SJSA1 (cell line): ENCODE measurements around the gene DEGS2. TPM values are rescaled to one million over a fixed set of nuclear protein-coding genes. Genes with fewer than 3 reads are reported as not detected.
"Not testable (repeated sequence)": the region's sequence is repeated elsewhere in the genome, so short reads cannot be mapped to it uniquely, and the experiment has no call there.

Experiments used
- DNase-seq, 2 experiments: peaks; one replicate each; pipeline ENCODE4 v3.0.0-alpha.2; 2015 to 2020; ENCODE audit warnings: low spot score in 2 of 2, low read depth in 1 of 2
- H3K27ac ChIP-seq: fragments of 250-450 bp; sonication (Bioruptor Pico); 2 replicates; pipeline ENCODE4 v1.5.1; 2020; ENCODE audit warnings: mild to moderate bottlenecking, moderate library complexity
- H3K27me3 ChIP-seq: fragments of 250-450 bp; sonication (Bioruptor Pico); replicated peaks from 2 replicates; pipeline ENCODE4 v1.5.1; 2020; ENCODE audit warnings: mild to moderate bottlenecking, moderate library complexity
- H3K36me3 ChIP-seq: fragments of 250-450 bp; sonication (Bioruptor Pico); 2 replicates; pipeline ENCODE4 v1.5.1; 2020; ENCODE audit warnings: mild to moderate bottlenecking
- H3K4me1 ChIP-seq: fragments of 250-450 bp; sonication (Bioruptor Pico); replicated peaks from 2 replicates; pipeline ENCODE4 v1.6.1; 2021; ENCODE audit warnings: mild to moderate bottlenecking
- H3K4me3 ChIP-seq: fragments of 250-450 bp; sonication (Bioruptor Pico); 2 replicates; pipeline ENCODE4 v1.5.1; 2020; ENCODE audit warnings: mild to moderate bottlenecking
- H3K9me3 ChIP-seq: fragments of 250-450 bp; sonication (Bioruptor Pico); replicated peaks from 2 replicates; pipeline ENCODE4 v1.5.1; 2020; ENCODE audit warnings: mild to moderate bottlenecking
- total RNA-seq: library from RNA; depleted of rRNA; stranded (reverse); fragments of >200 nt; shearing (Covaris generic); gene quantifications from 2 replicates; pipeline ENCODE4 v1.2.3, GENCODE V29; 2014; rRNA removed

Gene DEGS2
- not detected in 2 replicates for total RNA-seq

GRCh38 chr14:100159094-100159864 lies at the start of gene DEGS2:
TSS of gene DEGS2 (minus strand) at chr14:100159645. CDS start at chr14:100159587, 58 bp downstream.
- no peaks in the 10 kb centered on the region for H3K36me3 ChIP-seq
- no peak within 1 kb of the TSS for H3K4me3 ChIP-seq
- no peak within 1 kb of the TSS for H3K27ac ChIP-seq
- peaks cover 4% of the 10 kb centered on the region; the same call in 1 of the 2 replicates for H3K4me1 ChIP-seq
- peaks cover 5% of the 10 kb centered on the region; the same call in 1 of the 2 replicates for H3K9me3 ChIP-seq
- peaks cover 22% of the 10 kb centered on the region for H3K27me3 ChIP-seq
- DNase-seq = no peak

GRCh38 chr14:100208136-100208535 lies 48.7 kb upstream of the DEGS2 start:
- H3K4me3 ChIP-seq, H3K27me3 ChIP-seq, H3K36me3 ChIP-seq, H3K9me3 ChIP-seq, DNase-seq, H3K27ac ChIP-seq, H3K4me1 ChIP-seq: not testable (repeated sequence)

- not testable (repeated sequence) for H3K4me1 ChIP-seq, H3K9me3 ChIP-seq, H3K27ac ChIP-seq, DNase-seq, H3K4me3 ChIP-seq, H3K27me3 ChIP-seq, H3K36me3 ChIP-seq
Observed at GRCh38 chr14:100207588-100207987, 48.1 kb upstream of the DEGS2 start.

GRCh38 chr14:100204835-100205167 lies 45.4 kb upstream of the DEGS2 start:
- H3K27me3 ChIP-seq, H3K4me3 ChIP-seq, H3K36me3 ChIP-seq, H3K4me1 ChIP-seq, H3K27ac ChIP-seq, H3K9me3 ChIP-seq, DNase-seq: not testable (repeated sequence)

GRCh38 chr14:100203962-100204834 lies 44.8 kb upstream of the DEGS2 start:
- no peaks in the 10 kb centered on the region for H3K4me1 ChIP-seq
- no peaks in the 10 kb centered on the region for H3K27me3 ChIP-seq
- H3K27ac ChIP-seq = no peak overlapping the region
- no peak for DNase-seq
- H3K36me3 ChIP-seq = no peaks in the 10 kb centered on the region
- no peak overlapping the region for H3K4me3 ChIP-seq
- H3K9me3 ChIP-seq = no peaks in the 10 kb centered on the region

GRCh38 chr14:100203146-100203545 lies 43.7 kb upstream of the DEGS2 start:
- no peak overlapping the region for H3K4me3 ChIP-seq
- no peaks in the 10 kb centered on the region for H3K4me1 ChIP-seq
- no peaks in the 10 kb centered on the region for H3K9me3 ChIP-seq

GRCh38 chr14:100202712-100203111 lies 43.3 kb upstream of the DEGS2 start:
- Histone ChIP-seq H3K4me3 (no peak overlapping the region), H3K9me3 (no peaks in the 10 kb centered on the region), H3K36me3 (no peaks in the 10 kb centered on the region), H3K27me3 (no peaks in the 10 kb centered on the region), H3K4me1 (no peaks in the 10 kb centered on the region), H3K27ac (no peak overlapping the region)
- DNase-seq = no peak

More at GRCh38 chr14:100203146-100203545, 43.7 kb upstream of the DEGS2 start:
- no peak overlapping the region for H3K27ac ChIP-seq
- H3K36me3 ChIP-seq = no peaks in the 10 kb centered on the region
- no peaks in the 10 kb centered on the region for H3K27me3 ChIP-seq
- DNase-seq = no peak

GRCh38 chr14:100201701-100202100 lies 42.3 kb upstream of the DEGS2 start:
- Histone ChIP-seq H3K4me1 (no peaks in the 10 kb centered on the region), H3K4me3 (no peak overlapping the region), H3K27ac (no peak overlapping the region), H3K36me3 (no peaks in the 10 kb centered on the region), H3K27me3 (no peaks in the 10 kb centered on the region), H3K9me3 (no peaks in the 10 kb centered on the region)
- DNase-seq = no peak

GRCh38 chr14:100200311-100200710 lies 40.9 kb upstream of the DEGS2 start:
- Histone ChIP-seq H3K27me3 (no peaks in the 10 kb centered on the region), H3K9me3 (no peaks in the 10 kb centered on the region), H3K4me3 (no peak overlapping the region), H3K27ac (no peak overlapping the region), H3K36me3 (no peaks in the 10 kb centered on the region), H3K4me1 (no peaks in the 10 kb centered on the region)
- DNase-seq = no peak

GRCh38 chr14:100199240-100199860 lies 39.9 kb upstream of the DEGS2 start:
- DNase-seq = no peak
- no peaks in the 10 kb centered on the region for H3K4me1 ChIP-seq
- no peaks in the 10 kb centered on the region for H3K9me3 ChIP-seq
- H3K4me3 ChIP-seq = no peak overlapping the region
- no peaks in the 10 kb centered on the region for H3K36me3 ChIP-seq
- H3K27ac ChIP-seq = no peak overlapping the region
- no peaks in the 10 kb centered on the region for H3K27me3 ChIP-seq

- no peak for DNase-seq
- H3K36me3 ChIP-seq = no peaks in the 10 kb centered on the region
- no peak overlapping the region for H3K27ac ChIP-seq
- H3K27me3 ChIP-seq = no peaks in the 10 kb centered on the region
- H3K4me1 ChIP-seq = peaks cover 14% of the 10 kb centered on the region
- no peaks in the 10 kb centered on the region for H3K9me3 ChIP-seq
- peak overlapping the region; percentile 27 for H3K4me3 ChIP-seq
Observed at GRCh38 chr14:100193417-100194357, 34.2 kb upstream of the DEGS2 start.

GRCh38 chr14:100192672-100193416 lies 33.4 kb upstream of the DEGS2 start:
- Histone ChIP-seq H3K27me3 (no peaks in the 10 kb centered on the region), H3K4me1 (peaks cover 14% of the 10 kb centered on the region), H3K9me3 (no peaks in the 10 kb centered on the region), H3K27ac (peak overlapping the region; percentile 68), H3K36me3 (no peaks in the 10 kb centered on the region), H3K4me3 (peak overlapping the region; percentile 27)
- DNase-seq = peak; percentile 91 to 97
